NCI-H748 treated with DMSO at 0.1 percent for 48 hours (cell line): ENCODE data around the gene ANXA11.
"Not testable (repeated sequence)": the region's sequence is repeated elsewhere in the genome, so short reads cannot be mapped to it uniquely, and the experiment has no call there.

Experiments used
- DNase-seq: peaks from one replicate; lab custom pipeline; 2025; lab: John Stamatoyannopoulos, UW

ANXA11 gene

GRCh38 chr10:80144696-80145131 lies 60.6 kb downstream of the ANXA11 start:
- no peak for DNase-seq

- peak; percentile 47 for DNase-seq
Observed at GRCh38 chr10:80144067-80144695, 61.2 kb downstream of the ANXA11 start.

GRCh38 chr10:80141696-80142460 lies 63.5 kb downstream of the ANXA11 start:
- DNase-seq = no peak

GRCh38 chr10:80140251-80140650 lies 65.1 kb downstream of the ANXA11 start:
- no peak for DNase-seq

- no peak for DNase-seq
Observed at GRCh38 chr10:80139265-80139664, 66.1 kb downstream of the ANXA11 start.

GRCh38 chr10:80137920-80138319 lies 67.4 kb downstream of the ANXA11 start:
- DNase-seq = no peak

GRCh38 chr10:80137031-80137862 lies 68.1 kb downstream of the ANXA11 start:
- no peak for DNase-seq

- DNase-seq = no peak
Observed at GRCh38 chr10:80136134-80136571, 69.2 kb downstream of the ANXA11 start.

GRCh38 chr10:80133687-80134086 lies 71.7 kb downstream of the ANXA11 start:
- DNase-seq = not testable (repeated sequence)

- no peak for DNase-seq
Observed at GRCh38 chr10:80133206-80133605, 72.1 kb downstream of the ANXA11 start.

- DNase-seq = no peak
Observed at GRCh38 chr10:80132299-80133139, 72.8 kb downstream of the ANXA11 start, which contains the start of gene PLAC9. PLAC9 (plus strand) TSS chr10:80132730; CDS start chr10:80132763, 33 bp downstream.

GRCh38 chr10:80131499-80131901 lies 73.8 kb downstream of the ANXA11 start:
- no peak for DNase-seq

GRCh38 chr10:80126876-80127275 lies 78.5 kb downstream of the ANXA11 start:
- DNase-seq = no peak

GRCh38 chr10:80122746-80123145 lies 82.6 kb downstream of the ANXA11 start:
- DNase-seq = no peak

GRCh38 chr10:80122110-80122710 lies 83.1 kb downstream of the ANXA11 start:
- no peak for DNase-seq

- DNase-seq = no peak
Observed at GRCh38 chr10:80118669-80119068, 86.7 kb downstream of the ANXA11 start.

GRCh38 chr10:80110986-80111385 lies 94.4 kb downstream of the ANXA11 start:
- no peak for DNase-seq

GRCh38 chr10:80108576-80109239 lies 96.6 kb downstream of the ANXA11 start:
- DNase-seq = no peak

- no peak for DNase-seq
Observed at GRCh38 chr10:80104066-80104926, 101.0 kb downstream of the ANXA11 start.
